B cell (primary cell): ENCODE data around the gene WEE1. TPM values are rescaled to one million over a fixed set of nuclear protein-coding genes. Genes with fewer than 3 reads are reported as not detected.
"Not testable (repeated sequence)": the region's sequence is repeated elsewhere in the genome, so short reads cannot be mapped to it uniquely, and the experiment has no call there.

ENCODE experiments used
- ATAC-seq: fragments of 200-7000 bp; cut with Tn5 transposase; one replicate; pipeline ENCODE4 v1.10.0; 2021; ENCODE audit warnings: low read depth, mild to moderate bottlenecking, moderate number of reproducible peaks, moderate library complexity
- CTCF ChIA-PET: fragments of 350-600 bp; sonication (Branson Sonifier 250); formaldehyde crosslinking; loops from one replicate; lab custom pipeline; 2021; ENCODE audit warnings: antibody characterized with exemption, inconsistent platforms; lab: Charles Lee
- POLR2A ChIA-PET: fragments of 350-600 bp; sonication (Branson Sonifier 250); formaldehyde crosslinking; loops from one replicate; lab custom pipeline; 2021; ENCODE audit warnings: antibody characterized with exemption; lab: Charles Lee
- DNase-seq: peaks from one replicate; pipeline ENCODE4 v3.0.0; 2013
- H2AFZ ChIP-seq: 2 replicates; pipeline ENCODE4 v1.6.1; 2012; ENCODE audit warnings: mild to moderate bottlenecking, low read depth, low read length; ENCODE audit not compliant: insufficient read depth, poor library complexity, severe bottlenecking
- H3K27ac ChIP-seq, 2 donors: 1 replicate in 1 of 2; 2 replicates in 1 of 2; pipeline ENCODE4 v1.5.1; 2012 to 2013; ENCODE audit warnings: low read length in 2 of 2, mild to moderate bottlenecking in 2 of 2, moderate library complexity in 1 of 2
- H3K27me3 ChIP-seq, 4 experiments: fragments of 200-600 bp in 1 of 4; sonication (generic) in 1 of 4; replicated peaks in 1 of 4; 1 replicate in 2 of 4; 2 replicates in 2 of 4; pipeline versions ENCODE4 v1.6.1 to v1.7.0; 2013 to 2016; ENCODE audit warnings: low read length in 3 of 4, mild to moderate bottlenecking in 2 of 4, mixed read lengths in 1 of 4, moderate library complexity in 1 of 4; ENCODE audit not compliant: insufficient read depth in 4 of 4, control insufficient read depth in 3 of 4; ENCODE audit errors: control extremely low read depth in 1 of 4
- H3K36me3 ChIP-seq, 2 experiments: replicated peaks in 1 of 2; 1 replicate in 1 of 2; 2 replicates in 1 of 2; pipeline versions ENCODE4 v1.6.1 to v1.7.1; 2013; ENCODE audit warnings: low read length in 1 of 2; ENCODE audit not compliant: insufficient read depth in 2 of 2, control insufficient read depth in 1 of 2; ENCODE audit errors: control extremely low read depth in 1 of 2, extremely low read depth in 1 of 2
- H3K4me1 ChIP-seq, 2 donors: fragments of 200-600 bp in 1 of 2; sonication (generic) in 1 of 2; 1 replicate in 1 of 2; 2 replicates in 1 of 2; pipeline versions ENCODE4 v1.5.1 to v1.6.1; 2013 to 2017; ENCODE audit warnings: low read length in 2 of 2; ENCODE audit not compliant: control insufficient read depth in 2 of 2, insufficient read depth in 2 of 2
- H3K4me2 ChIP-seq: replicated peaks from 2 replicates; pipeline ENCODE3; 2012; ENCODE audit warnings: mild to moderate bottlenecking, low read depth, low read length; ENCODE audit not compliant: poor library complexity, severe bottlenecking
- H3K4me3 ChIP-seq, 5 experiments: fragments of 200-600 bp in 1 of 5; sonication (generic) in 1 of 5; 1 replicate in 3 of 5; 2 replicates in 2 of 5; pipeline versions ENCODE4 v1.5.1 to v1.7.0; 2011 to 2016; ENCODE audit warnings: low read length in 4 of 5, mild to moderate bottlenecking in 4 of 5, low read depth in 2 of 5, control low read depth in 1 of 5, moderate library complexity in 1 of 5; ENCODE audit not compliant: insufficient read depth in 1 of 5; ENCODE audit errors: control extremely low read depth in 1 of 5, extremely low read depth in 1 of 5
- H3K79me2 ChIP-seq: fragments of 200-600 bp; sonication (generic); one replicate; pipeline ENCODE4 v1.6.0; 2016; ENCODE audit warnings: low read length; ENCODE audit not compliant: control insufficient read depth, insufficient read depth
- H3K9ac ChIP-seq: fragments of 200-600 bp; sonication (generic); 2 replicates; pipeline ENCODE4 v1.6.1; 2017; ENCODE audit warnings: mild to moderate bottlenecking, low read length, moderate library complexity
- H3K9me3 ChIP-seq, 3 donors: one replicate each; pipeline versions ENCODE4 v1.6.1 to v1.7.1; 2013; ENCODE audit warnings: low read length in 2 of 3; ENCODE audit not compliant: control insufficient read depth in 2 of 3, insufficient read depth in 1 of 3; ENCODE audit errors: control extremely low read depth in 1 of 3
- H4K20me1 ChIP-seq: 2 replicates; pipeline ENCODE4 v1.6.0; 2012; ENCODE audit warnings: mild to moderate bottlenecking, low read length; ENCODE audit not compliant: insufficient read depth, control insufficient read depth, poor library complexity, severe bottlenecking
- H3K27ac Mint-ChIP-seq: one replicate; pipeline ENCODE4 v1.8.0; 2021; ENCODE audit warnings: mixed read lengths
- H3K27me3 Mint-ChIP-seq: one replicate; pipeline ENCODE4 v1.8.0; 2021; ENCODE audit warnings: mixed read lengths
- H3K4me1 Mint-ChIP-seq: one replicate; pipeline ENCODE4 v1.8.0; 2021; ENCODE audit warnings: mixed read lengths
- H3K4me3 Mint-ChIP-seq: one replicate; pipeline ENCODE4 v1.8.0; 2021; ENCODE audit warnings: mixed read lengths
- H3K9me3 Mint-ChIP-seq: one replicate; pipeline ENCODE4 v1.8.0; 2022; ENCODE audit warnings: mixed read lengths; ENCODE audit not compliant: insufficient read depth
- EZH2 ChIP-seq: IDR thresholded peaks from 2 replicates; pipeline ENCODE4 v1.6.1; 2012; ENCODE audit warnings: borderline replicate concordance, low read depth, mild to moderate bottlenecking, moderate library complexity, low read length; ENCODE audit not compliant: insufficient read depth, poor library complexity, severe bottlenecking
- WGBS: methylation state at CpG from one replicate; pipeline ENCODE4 v1.1.5; 2013; ENCODE audit warnings: missing lambda C conversion rate; ENCODE audit not compliant: insufficient coverage; 5-methylcytosine and 5-hydroxymethylcytosine counted together
- intact Hi-C: fragments of 100-400 bp; cut with micrococcal nuclease; formaldehyde crosslinking; loops from one replicate; pipeline ENCODE4 v1.10.0; 2022
- polyA plus RNA-seq: library from polyadenylated mRNA; depleted of rRNA; stranded (reverse); fragments of >200 nt; gene quantifications from 2 replicates; pipeline ENCODE4 v1.2.3, GENCODE V29; 2012
- total RNA-seq, 2 donors: library from RNA; stranded (reverse); fragments of 120-200 nt in 1 of 2; gene quantifications; 1 replicate in 1 of 2; 2 replicates in 1 of 2; pipeline versions ENCODE4 v1.2.3 to v1.2.4, GENCODE V29; 2013 to 2022
- TF ChIP-seq, protein P1 (sequence below): fragments of 200-600 bp; IDR thresholded peaks from one replicate; pipeline ENCODE4 v1.8.0; 2022; ENCODE audit warnings: antibody characterized with exemption, mild to moderate bottlenecking

WEE1 gene
- total and polyA plus RNA-seq, 2 donors (not counting 1 experiment from before 2014, with no cell fraction given), result 14.7 to 31.3 TPM

DNA sequence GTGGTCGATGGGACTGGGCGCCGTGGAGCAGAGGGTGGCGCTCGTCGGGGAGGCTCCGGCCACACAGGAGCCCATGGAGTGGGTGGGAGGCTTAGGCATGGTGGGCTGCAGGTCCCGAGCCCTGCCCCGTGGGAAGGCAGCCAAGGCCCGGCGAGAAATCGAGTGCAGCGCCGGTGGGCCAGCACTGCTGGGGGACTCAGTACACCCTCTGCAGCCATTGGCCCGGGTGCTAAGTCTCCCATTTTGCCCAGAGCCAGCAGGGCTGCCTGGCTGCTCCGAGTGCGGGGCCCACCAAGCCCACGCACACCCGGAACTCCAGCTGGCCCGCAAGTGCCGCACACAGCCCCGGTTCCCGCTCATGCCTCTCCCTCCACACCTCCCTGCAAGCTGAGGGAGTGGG lies 49.6 kb downstream of the WEE1 start:
- H3K9me3 Mint-ChIP-seq, ATAC-seq, H3K27ac Mint-ChIP-seq, H3K4me3 ChIP-seq, CTCF ChIA-PET, H3K27me3 Mint-ChIP-seq, H4K20me1 ChIP-seq, H3K27me3 ChIP-seq, H3K4me3 Mint-ChIP-seq, intact Hi-C loops, H3K9ac ChIP-seq, POLR2A ChIA-PET, H3K27ac ChIP-seq, DNase-seq, H3K9me3 ChIP-seq, H3K4me2 ChIP-seq, H2AFZ ChIP-seq, H3K36me3 ChIP-seq: not testable (repeated sequence)
- WGBS, result 100% methylated on average over 6 of the region's 23 CpGs
- Histone ChIP-seq H3K79me2 (peaks cover 28% of the 10 kb centered on the region), H3K4me1 (peaks cover 42 to 47% of the 10 kb centered on the region in 2 donors)
- H3K4me1 Mint-ChIP-seq, result peaks cover 61% of the 10 kb centered on the region

DNA sequence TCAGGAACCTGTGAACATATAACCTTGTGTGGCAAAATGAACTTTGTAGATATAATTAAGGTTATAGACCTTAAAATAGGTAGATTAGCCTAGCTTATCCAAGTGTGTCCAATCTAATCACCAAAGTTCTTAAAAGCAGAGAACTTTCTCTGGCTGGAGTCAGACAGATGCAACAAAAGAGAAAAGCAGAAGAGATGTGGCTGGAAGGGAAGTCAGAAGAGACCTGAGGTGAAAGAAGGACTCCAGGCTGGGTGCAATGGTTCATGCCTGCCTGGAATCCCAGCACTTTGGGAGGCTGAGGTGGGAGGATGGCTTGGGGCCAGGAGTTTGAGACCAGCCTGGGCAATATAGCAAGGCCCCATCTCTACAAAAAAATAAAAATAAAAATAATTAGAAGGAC lies 51.0 kb downstream of the WEE1 start:
- no peak for TF ChIP-seq EZH2
- TF ChIP-seq, protein P1, sequence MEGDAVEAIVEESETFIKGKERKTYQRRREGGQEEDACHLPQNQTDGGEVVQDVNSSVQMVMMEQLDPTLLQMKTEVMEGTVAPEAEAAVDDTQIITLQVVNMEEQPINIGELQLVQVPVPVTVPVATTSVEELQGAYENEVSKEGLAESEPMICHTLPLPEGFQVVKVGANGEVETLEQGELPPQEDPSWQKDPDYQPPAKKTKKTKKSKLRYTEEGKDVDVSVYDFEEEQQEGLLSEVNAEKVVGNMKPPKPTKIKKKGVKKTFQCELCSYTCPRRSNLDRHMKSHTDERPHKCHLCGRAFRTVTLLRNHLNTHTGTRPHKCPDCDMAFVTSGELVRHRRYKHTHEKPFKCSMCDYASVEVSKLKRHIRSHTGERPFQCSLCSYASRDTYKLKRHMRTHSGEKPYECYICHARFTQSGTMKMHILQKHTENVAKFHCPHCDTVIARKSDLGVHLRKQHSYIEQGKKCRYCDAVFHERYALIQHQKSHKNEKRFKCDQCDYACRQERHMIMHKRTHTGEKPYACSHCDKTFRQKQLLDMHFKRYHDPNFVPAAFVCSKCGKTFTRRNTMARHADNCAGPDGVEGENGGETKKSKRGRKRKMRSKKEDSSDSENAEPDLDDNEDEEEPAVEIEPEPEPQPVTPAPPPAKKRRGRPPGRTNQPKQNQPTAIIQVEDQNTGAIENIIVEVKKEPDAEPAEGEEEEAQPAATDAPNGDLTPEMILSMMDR, result no peak
- CTCF ChIA-PET, result interaction anchor here (0.9 to 1.4 kb wide), 2 partner anchors 10 to 124 kb away, joined by 3 to 4 read pairs; no protein-coding TSS in a partner anchor
- no peaks in the 10 kb centered on the region for H3K9me3 ChIP-seq
- H3K9ac ChIP-seq, result no peak overlapping the region
- peak overlapping the region; percentile 6 for H2AFZ ChIP-seq
- H3K4me3 Mint-ChIP-seq, result peak overlapping the region; percentile 16
- no peaks in the 10 kb centered on the region for H3K36me3 ChIP-seq
- H3K27ac Mint-ChIP-seq, result peak overlapping the region; percentile 29
- POLR2A ChIA-PET, result interaction anchor here (0.6 kb wide), 1 partner anchor 259 kb away, joined by 3 read pairs; no protein-coding TSS in a partner anchor
- ATAC-seq, result no peak
- H3K27ac ChIP-seq, result peak overlapping the region in 1 of 2 donors; percentile 12
- peaks cover 61% of the 10 kb centered on the region for H3K4me1 Mint-ChIP-seq
- DNase-seq, result no peak
- intact Hi-C loops, result no loop called here
- no peaks in the 10 kb centered on the region for H3K27me3 Mint-ChIP-seq
- H3K9me3 Mint-ChIP-seq, result no peaks in the 10 kb centered on the region
- H3K4me1 ChIP-seq, result peaks cover 29 to 35% of the 10 kb centered on the region in 2 donors
- H4K20me1 ChIP-seq, result no peaks in the 10 kb centered on the region
- peaks cover 16% of the 10 kb centered on the region for H3K79me2 ChIP-seq
- H3K4me2 ChIP-seq, result peak overlapping the region; percentile 6
- H3K27me3 ChIP-seq, result no peaks in the 10 kb centered on the region
- H3K4me3 ChIP-seq, result no peak overlapping the region
